ENCODE results near the gene FBXO46.

Gene FBXO46, protein sequence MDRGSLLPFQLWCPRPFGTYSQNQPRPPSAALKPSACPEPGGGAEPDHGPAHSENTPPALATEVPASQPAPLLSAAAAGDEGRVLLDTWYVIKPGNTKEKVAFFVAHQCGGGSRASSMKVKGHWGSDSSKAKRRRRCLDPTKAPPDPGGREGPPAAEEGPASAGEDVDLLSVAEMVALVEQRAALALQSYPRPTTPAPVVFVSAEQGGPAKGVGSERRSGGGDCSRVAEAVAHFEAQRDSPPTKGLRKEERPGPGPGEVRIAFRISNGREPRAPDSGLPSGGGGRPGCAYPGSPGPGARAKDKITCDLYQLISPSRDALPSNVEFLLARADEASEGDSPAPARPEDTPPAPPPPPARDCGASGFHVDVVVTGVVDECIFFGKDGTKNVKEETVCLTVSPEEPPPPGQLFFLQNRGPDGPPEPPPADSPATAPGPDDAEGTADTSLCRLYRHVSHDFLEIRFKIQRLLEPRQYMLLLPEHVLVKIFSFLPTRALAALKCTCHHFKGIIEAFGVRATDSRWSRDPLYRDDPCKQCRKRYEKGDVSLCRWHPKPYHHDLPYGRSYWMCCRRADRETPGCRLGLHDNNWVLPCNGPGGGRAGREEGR

DNA sequence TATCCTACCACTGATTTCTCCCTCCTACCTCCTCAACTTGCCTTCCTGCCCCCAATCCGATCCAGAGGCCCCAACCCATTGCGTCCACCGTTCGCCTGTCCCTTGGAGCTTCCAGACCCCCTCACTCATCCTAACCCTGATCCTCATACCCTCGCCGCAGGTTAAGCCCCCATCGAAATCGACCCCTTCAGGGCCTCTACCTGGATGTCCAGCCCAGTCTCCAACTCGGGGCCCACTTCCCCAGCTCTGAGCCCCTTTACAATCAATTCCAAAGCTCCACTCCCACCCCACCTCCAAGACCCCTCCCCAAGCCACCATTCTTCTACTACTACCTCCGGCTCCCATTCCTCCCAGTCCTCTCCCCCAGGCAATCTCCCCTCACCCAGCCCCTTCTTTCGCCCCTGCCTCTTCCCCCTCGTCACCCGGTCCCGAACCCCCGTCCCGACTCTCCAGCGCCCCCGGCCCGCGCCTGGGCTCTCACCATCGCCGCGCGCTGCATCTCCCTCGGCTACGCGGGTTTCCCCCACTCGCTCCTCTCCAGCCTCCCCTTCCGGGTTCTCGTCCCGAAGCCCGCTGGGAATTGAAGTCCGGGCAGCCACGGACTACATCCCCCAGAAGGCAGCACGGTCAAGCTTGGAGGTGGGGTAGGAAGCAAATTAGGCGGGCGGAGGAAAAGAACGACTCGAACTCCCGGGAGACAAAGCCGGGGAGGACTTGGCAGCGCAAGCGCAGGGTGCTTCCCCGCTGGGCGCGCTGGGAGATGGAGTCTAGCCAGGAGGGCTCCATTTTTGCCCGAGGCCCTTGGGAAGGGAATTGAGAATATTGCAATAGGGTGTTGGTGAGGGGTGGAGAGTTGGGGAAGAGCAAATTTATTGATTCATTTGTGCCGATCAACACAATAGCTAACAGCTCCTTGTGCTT is at the start of gene FBXO46:
Gene FBXO46, minus strand, starts transcription at position 529 of the 921 bp plus-strand sequence. CDS start 17,401 bp downstream, outside the sequence.
- DNase-seq (ENCODE audit: low read depth) = peak; percentile 94

DNA sequence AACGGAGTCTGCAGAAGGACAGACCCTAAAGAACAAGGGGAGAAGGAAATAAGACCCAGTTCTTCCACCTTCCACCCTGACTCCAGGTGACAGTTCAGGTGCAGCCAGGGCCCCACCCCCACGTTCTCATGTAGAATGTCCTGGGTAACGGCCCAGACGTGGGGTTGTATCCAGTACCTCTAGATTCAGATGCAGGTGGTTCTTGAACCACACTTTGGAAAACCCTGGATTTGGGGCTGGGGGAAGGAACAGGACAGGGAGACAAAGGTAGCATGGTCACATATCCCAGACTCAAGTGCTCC is 49.4 kb upstream of the FBXO46 start:
- no peak for DNase-seq (ENCODE audit: low read depth)

DNA sequence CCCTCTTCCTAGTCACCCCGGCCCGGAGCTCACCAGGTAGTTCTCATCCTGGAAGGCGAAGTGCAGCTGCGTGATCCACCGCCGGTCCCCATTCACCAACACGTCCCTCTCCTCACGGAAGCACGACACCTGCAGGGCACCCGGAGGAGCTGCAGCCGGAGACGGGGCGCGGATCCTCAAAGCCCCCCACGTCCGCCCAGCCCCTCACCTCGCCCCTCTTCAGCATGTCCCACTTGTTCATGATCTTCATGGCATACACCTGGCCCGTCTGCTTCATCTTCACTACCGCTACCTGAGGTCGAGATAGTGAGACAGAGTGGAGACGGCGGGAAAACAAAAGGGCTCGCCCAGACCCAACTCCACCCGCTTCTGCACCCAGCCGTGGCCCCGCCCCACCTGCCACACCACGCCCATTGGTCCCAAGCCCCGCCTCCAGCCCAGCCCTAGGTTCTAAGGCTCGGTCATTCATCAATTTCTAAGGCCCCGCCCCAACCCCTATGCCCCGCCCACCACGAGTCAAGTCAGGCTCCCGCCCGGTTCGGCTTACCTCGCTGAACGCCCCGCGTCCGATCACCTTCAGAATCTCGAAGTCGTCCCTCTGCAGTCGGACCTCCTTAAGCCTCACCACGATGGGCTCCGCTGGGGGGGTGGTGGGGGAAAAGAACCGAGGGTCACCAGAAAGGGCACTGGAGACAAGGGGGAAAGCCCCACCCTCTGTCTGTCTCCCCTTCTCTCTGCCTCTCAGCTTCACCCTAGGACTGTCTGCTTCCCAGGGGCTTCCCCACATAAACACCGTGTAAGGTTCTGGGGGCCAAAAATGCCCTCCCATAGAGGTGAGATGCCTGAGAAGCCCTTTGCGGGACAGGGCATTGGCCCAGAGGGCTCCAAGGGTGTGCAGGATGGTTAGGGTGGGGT is 48.8 kb upstream of the FBXO46 start:
- peak; percentile 66 for DNase-seq (ENCODE audit: low read depth)

DNA sequence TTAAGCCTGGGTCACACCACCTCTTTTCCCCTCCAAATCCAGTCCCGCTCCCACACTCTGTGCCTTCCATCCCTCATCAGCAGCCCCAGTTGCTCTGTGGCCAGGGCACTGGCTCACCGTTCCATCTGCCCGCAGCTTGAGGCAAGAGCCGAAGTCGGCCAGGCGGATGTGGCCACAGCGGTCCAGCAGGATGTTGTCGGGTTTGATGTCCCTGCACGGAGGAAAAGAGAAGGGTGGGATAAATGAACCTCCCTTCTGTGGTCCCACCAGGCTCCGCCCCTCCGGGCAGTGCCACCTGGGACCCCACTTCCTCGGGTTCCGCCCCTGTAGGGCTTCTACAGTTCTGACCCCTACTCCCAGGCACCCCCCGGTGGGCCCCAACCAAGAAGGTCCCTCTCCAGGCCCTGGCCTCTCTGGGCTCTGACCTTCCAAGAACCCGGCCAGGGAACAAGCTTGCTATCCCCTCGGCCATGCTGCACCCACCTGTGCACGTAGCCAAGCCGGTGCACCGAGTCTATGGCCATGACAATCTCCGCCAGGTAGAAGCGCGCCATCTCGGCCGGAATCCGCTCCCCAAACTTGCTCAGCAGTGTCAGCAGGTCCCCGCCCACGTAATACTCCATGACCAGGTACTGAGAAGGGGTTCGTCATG is 47.4 kb upstream of the FBXO46 start:
- DNase-seq (ENCODE audit: low read depth) = no peak

DNA sequence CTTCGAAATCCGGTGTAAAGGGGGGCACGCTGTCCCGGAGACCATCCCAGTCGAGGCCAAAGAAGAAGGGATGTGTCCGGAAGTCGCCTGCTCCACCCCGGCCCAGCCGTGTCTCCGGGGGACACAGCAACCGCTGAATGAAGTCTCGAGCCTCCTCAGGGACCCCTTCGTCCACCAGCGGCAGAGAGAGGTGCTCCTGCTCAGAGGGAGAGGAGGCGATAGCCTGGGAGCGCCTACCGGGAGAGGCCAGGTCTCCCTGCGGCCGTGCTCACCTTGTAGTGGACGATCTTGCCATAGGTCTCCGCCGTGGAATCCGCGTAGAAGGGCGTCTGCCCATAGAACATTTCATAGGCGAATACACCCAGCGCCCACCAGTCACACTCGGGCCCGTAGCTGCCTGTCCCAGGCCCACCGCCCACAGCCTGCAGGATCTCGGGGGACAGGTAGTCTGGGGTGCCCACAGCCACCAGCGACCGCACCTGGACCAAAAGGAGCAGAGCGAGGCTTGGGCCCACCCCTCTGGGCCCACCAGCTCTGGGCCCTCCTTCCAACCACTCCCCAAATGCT is 46.8 kb upstream of the FBXO46 start:
- DNase-seq (ENCODE audit: low read depth) = no peak

DNA sequence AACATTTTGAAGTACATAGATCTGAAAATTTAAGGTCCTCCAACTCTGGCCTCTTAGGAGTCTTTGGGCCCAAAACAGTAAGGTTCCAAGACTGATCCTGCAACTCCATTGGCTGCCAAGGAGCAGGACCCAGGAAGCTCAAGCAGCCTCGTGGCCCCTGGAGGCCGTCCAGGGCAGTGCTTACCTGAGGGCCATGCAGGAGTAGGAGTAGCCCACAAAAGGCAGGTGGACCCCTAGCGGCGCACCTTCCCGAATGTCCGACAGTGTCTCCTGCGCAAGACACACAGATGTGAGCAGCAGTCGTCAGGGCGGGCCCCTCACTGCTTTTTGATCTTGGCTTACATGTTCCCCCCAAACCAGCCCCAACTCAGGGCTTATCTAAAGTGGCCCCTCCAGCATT is 44.1 kb upstream of the FBXO46 start:
- no peak for DNase-seq (ENCODE audit: low read depth)

DNA sequence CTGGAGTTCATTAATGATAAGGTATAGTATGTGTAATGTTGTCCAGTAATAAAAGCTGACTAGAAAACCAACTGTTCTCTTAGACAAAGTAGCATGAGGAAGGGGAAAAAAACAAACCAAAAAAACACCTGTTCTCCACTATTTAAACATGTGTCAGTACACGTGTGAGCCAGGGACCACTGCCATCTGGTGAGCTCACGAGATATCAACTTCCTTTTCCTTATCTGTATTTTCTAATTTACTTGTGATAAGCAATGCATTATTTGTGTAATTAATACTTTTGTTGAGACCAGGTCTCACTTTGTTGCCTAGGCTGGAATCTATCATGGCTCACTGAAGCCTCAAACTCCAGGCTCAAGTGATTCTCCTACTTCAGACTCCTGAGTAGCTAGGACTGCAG is 42.7 kb upstream of the FBXO46 start:
- DNase-seq (ENCODE audit: low read depth) = no peak

DNA sequence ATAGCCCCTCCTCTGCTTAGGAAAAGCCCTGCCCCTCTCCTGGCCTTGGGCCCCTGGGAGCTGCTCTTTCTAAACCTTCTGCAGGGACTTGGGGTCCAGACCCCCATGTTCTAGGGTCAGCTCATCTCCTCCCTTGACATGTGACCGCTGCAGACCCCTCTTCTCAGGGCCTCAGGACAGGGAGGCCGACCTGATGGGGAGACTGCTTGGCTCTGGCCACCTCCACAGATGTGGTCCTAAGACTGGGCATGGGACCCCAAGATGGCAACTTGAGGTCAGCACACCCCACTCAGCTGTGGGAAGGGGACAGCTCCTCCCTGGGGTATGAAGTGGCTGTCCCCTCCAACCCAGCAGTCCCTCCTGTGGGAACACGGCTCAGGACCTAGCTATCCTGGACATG is 42.2 kb upstream of the FBXO46 start:
- no peak for DNase-seq (ENCODE audit: low read depth)

DNA sequence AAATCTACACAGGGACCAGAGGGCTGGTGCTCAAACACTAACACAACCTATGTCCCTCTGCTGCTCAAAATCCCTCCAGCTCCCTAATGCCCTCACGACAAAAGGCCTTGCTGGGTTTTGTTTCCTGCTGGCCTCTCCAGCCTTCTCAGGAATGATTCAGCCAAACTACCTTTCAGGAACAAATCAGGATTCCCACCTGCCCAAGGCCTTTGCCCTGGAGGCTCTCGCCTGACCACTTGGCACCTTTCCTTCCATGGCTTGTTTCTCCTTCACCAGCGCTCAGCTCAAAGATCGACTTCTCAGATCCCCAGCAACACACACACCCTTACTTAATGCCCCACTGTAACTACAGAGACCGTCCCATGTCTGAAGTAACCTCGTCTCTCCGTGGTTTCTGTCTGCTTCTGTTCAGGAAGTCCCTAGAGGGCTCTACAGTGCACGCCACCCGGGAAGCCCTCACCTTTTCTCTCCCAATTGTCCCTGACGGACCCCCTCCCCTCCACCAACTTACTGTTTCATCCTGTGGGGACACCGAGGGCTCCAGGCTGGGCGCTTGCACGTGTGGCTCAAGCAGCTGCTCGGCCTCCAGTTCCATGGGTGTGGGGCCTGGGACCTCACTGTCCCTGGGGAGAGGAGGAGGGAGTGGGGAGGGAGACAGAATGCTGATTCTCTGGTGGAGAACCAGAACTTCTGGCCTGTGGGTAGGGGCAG is 41.6 kb upstream of the FBXO46 start:
- DNase-seq (ENCODE audit: low read depth) = no peak

DNA sequence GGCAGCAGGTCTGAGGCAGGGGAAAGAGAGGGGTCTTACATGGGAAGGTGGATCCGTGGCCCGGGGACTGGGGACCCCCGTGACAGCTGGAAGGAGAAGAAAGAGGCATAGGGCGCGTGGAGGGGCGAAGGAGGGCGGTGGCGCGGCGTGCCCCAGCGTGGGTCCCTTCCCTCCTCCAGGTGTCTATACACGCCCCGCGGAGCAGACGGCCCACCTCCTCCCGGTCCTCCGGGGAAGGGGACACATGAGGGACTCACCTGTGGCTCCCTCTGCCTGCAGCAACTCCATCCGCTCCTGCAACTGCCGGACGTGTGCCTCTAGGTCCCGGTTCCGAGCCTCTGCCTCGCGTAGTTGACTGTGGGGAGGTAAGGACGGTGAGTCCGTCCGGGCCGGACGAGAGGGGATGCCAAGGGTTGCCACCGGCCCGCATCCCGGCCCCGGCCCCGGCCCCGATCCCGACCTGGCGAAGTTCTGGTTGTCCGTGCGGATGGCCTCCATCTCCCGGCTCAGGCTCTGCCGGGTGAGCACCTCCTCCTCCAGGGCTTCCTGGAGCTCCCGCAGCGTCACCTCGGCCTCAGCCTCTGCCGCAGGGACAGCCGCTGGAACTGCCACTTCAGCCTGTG is 40.7 kb upstream of the FBXO46 start:
- DNase-seq (ENCODE audit: low read depth) = no peak

DNA sequence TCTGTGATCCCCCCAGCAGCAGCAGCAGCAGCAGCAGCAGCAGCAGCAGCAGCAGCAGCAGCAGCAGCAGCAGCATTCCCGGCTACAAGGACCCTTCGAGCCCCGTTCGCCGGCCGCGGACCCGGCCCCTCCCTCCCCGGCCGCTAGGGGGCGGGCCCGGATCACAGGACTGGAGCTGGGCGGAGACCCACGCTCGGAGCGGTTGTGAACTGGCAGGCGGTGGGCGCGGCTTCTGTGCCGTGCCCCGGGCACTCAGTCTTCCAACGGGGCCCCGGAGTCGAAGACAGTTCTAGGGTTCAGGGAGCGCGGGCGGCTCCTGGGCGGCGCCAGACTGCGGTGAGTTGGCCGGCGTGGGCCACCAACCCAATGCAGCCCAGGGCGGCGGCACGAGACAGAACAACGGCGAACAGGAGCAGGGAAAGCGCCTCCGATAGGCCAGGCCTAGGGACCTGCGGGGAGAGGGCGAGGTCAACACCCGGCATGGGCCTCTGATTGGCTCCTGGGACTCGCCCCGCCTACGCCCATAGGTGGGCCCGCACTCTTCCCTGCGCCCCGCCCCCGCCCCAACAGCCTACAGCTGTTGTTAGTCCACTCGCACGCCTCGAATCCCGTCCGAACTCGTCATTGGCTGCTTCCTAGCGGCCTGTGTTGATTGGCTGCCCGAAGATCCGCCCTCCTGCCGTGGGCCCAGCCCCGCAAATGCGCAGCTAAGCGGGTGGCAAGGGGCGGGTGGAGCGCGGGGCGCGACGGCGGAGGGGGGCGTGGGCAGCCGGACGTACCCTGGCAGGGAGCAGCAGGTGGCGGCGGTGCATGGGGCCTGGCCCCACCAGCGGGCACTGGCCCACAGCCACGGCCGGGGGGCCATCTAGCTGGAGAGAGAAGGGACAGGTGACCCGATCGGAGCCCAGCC is 39.8 kb upstream of the FBXO46 start:
- DNase-seq (ENCODE audit: low read depth) = peak; percentile 79

DNA sequence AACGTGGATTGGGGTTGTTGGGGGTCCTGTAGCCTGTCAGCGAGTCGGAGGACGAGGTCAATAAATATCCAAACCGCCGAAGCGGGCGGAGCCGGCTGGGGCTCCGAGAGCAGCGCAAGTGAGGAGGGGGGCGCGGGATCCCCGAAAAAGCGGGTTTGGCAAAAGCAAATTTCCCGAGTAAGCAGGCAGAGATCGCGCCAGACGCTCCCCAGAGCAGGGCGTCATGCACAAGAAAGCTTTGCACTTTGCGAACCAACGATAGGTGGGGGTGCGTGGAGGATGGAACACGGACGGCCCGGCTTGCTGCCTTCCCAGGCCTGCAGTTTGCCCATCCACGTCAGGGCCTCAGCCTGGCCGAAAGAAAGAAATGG is 39.1 kb upstream of the FBXO46 start:
- DNase-seq (ENCODE audit: low read depth) = peak; percentile 50

DNA sequence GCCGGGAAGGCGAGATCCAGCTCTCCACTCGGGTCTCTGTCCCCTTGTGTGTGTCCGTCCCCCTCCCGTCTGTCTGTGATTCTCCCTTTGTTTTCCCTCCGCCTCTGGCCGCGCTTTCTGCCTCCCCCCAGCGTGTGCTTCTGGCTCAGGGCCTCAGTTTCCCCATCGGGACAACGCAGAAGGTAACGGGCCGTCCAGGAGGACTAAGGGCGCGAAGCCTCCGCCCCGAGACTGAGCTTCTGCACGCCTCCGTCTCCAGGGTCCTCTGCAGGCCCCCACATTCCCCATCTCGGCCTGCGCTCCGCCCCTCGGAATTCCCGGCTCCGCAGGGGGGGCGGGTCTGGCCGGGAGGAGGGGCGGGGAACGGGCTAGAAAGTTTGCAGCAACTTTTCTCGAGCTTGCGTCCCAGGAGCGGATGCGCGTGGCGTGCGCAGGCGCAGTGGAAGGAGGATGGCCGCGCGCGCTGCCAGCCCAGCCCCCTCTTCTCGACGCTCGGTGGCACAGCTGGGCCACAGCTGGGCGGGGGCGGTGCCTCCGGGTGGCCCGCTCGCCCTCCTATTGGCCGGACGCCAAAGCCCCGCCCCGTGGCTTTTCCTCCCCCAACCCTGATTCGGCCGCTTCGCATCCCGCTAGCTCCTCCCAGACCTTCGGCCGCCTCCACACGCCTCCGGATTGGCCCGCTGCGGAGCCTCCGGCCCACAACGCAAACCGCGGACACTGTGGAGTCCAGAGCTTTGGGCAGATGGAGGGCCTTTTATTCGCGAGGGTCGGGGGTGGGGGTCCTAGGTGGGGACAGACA is 38.5 kb upstream of the FBXO46 start, which contains the start of gene SIX5:
Gene SIX5, minus strand, starts transcription at position 269 of the 799 bp plus-strand sequence. CDS start 408 bp downstream, outside the sequence.
- peak; percentile 87 for DNase-seq (ENCODE audit: low read depth)

DNA sequence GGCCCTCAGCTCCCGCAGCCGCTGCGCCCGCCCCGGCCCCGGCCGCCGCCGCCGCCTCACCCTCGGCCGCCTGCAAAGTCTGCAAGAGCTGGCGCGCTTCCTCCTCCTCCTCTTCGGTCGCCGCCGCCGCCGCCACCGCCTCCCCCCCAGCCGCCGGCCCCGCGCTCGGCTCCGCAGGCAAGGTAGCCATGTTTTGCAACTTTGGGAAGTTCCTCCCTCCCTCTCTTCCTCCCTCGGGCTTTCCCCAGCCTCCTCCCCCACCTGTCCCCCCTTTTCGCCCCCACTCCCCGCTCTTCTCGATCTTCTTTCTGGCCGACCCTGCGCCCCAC is 37.9 kb upstream of the FBXO46 start:
- peak; percentile 23 for DNase-seq (ENCODE audit: low read depth)

DNA sequence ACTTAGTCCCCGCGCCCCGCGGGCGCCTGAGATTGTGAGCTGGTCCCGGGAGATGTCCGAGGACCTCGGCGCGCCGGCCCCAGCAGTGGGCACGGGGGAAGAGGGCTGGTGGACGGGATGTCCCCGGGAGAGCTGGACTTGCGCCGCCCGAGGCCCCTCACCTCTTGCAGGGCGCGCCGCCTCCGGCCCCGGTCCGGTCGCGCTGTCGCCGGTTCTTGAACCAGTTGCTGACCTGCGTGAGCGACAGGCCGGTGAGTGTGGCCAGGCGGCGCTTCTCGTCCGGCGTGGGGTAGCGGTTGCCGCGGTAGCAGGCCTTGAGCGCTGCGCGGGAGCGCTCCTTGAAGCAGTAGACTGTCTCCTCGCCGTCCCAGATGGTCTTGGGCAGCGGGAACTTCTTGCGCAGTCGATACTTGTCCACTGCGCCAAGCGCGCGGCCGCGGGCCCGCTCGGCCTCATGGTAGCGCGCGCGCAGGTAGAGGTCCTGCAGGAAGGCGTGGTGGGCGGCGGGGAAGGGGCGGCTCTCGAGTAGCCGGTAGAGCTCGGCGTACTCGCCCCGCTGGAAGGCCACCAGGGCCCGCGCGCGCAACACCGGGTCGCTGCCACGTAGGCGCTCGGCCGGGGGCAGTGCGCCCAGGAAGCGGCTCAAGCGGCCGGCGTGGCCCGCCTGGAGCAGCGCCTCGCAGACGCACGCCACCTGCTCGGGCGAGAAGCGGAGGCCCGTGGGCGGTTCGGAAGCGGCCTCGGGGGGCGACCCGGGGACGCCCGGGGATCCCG is 37.4 kb upstream of the FBXO46 start:
- no peak for DNase-seq (ENCODE audit: low read depth)

DNA sequence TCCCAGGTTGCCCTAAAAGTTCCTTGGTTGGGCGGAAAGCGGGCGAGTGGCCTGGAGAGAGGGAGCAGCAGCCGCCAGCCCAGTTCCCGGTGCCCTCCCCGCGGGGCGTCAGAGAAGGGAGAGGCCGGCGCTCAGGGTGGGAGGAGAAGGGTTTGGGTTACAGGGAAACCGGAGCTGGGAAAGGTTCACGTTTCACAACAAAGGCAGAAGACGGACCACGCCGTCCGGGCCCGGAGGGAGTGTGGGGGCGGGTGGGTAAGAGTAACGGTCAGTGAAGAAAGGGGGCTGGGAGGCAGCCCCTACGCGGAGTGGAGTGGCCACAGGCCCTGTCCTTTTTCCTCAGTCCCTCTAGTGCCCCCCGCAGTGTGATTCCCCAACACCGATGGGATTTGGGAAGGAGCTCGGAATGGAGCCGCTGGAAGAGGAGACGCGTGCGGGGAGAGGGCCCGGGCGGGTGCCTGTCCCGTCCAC is 36.7 kb upstream of the FBXO46 start:
- DNase-seq (ENCODE audit: low read depth) = no peak

DNA sequence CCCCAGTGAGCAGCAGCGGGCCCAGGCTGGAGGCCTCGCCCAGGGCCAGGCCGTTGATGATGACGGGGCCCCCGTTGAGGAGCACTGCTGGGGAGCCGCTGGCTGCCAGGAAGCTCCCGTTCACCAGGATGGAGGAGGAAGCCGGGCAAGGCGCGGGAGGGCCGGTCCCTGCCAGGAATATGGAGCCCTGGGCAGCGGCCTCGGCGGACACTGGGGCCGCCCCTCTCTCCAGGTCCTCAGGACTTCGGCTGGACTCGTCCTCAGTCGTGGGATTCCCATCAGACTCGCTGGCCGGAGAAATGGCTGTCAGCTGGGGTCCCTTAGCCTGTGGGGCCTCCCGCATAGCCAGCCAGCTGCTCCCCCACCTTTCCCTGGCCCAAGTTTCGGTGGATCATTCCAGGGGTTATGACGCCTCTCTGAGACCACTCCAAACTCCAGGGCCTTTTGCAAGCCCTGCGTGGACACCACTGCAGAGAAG is 36.2 kb upstream of the FBXO46 start:
- no peak for DNase-seq (ENCODE audit: low read depth)
